Stimulated activated naive CD8-positive, alpha-beta T cell treated with anti-CD3 and anti-CD28 coated beads, Interleukin-15, Interleukin-2, amounts not matched to agents 100 ng/mL and 50 ng/mL, for 24 hours (primary cell): ENCODE results near the gene RERE.
"Not testable (repeated sequence)": the region's sequence is repeated elsewhere in the genome, so short reads cannot be mapped to it uniquely, and the experiment has no call there.

Experiments
- H3K27ac Mint-ChIP-seq: one replicate; pipeline ENCODE4 v1.8.0; 2021; ENCODE audit warnings: mild to moderate bottlenecking, mixed read lengths
- H3K27me3 Mint-ChIP-seq: one replicate; pipeline ENCODE4 v1.8.0; 2021; ENCODE audit warnings: mixed read lengths
- H3K36me3 Mint-ChIP-seq: one replicate; pipeline ENCODE4 v1.8.0; 2021; ENCODE audit warnings: low read depth, mixed read lengths
- H3K4me1 Mint-ChIP-seq: one replicate; pipeline ENCODE4 v1.8.0; 2021; ENCODE audit warnings: low read depth, mixed read lengths
- H3K4me3 Mint-ChIP-seq: one replicate; pipeline ENCODE4 v1.8.0; 2021; ENCODE audit warnings: mild to moderate bottlenecking, mixed read lengths
- H3K9me3 Mint-ChIP-seq: one replicate; pipeline ENCODE4 v1.8.0; 2021; ENCODE audit warnings: mixed read lengths

The RERE gene

GRCh38 chr1:8794605-8795004 is 22.8 kb downstream of the RERE start:
- no peak overlapping the region for H3K4me3 Mint-ChIP-seq
- H3K27me3 Mint-ChIP-seq: no peaks in the 10 kb centered on the region
- peaks cover 2% of the 10 kb centered on the region for H3K4me1 Mint-ChIP-seq
- peaks cover 15% of the 10 kb centered on the region for H3K36me3 Mint-ChIP-seq
- no peaks in the 10 kb centered on the region for H3K9me3 Mint-ChIP-seq
- no peak overlapping the region for H3K27ac Mint-ChIP-seq

- Mint-ChIP-seq H3K4me1 (peaks cover 2% of the 10 kb centered on the region), H3K36me3 (peaks cover 14% of the 10 kb centered on the region), H3K27me3 (no peaks in the 10 kb centered on the region), H3K27ac (no peak overlapping the region), H3K9me3 (no peaks in the 10 kb centered on the region), H3K4me3 (no peak overlapping the region)
Measured at GRCh38 chr1:8791819-8792218, 25.6 kb downstream of the RERE start.

GRCh38 chr1:8790987-8791386 is 26.5 kb downstream of the RERE start:
- Mint-ChIP-seq H3K9me3 (no peaks in the 10 kb centered on the region), H3K27ac (no peak overlapping the region), H3K4me3 (no peak overlapping the region), H3K27me3 (no peaks in the 10 kb centered on the region), H3K4me1 (peaks cover 2% of the 10 kb centered on the region), H3K36me3 (peaks cover 8% of the 10 kb centered on the region)

GRCh38 chr1:8790478-8790877 is 27.0 kb downstream of the RERE start:
- Mint-ChIP-seq H3K4me3 (no peak overlapping the region), H3K4me1 (peaks cover 2% of the 10 kb centered on the region), H3K9me3 (no peaks in the 10 kb centered on the region), H3K36me3 (peaks cover 11% of the 10 kb centered on the region), H3K27ac (no peak overlapping the region), H3K27me3 (no peaks in the 10 kb centered on the region)

- Mint-ChIP-seq H3K9me3 (no peaks in the 10 kb centered on the region), H3K4me1 (peaks cover 2% of the 10 kb centered on the region), H3K27me3 (no peaks in the 10 kb centered on the region), H3K4me3 (no peak overlapping the region), H3K27ac (no peak overlapping the region), H3K36me3 (peaks cover 11% of the 10 kb centered on the region)
Measured at GRCh38 chr1:8789314-8790214, 27.9 kb downstream of the RERE start.

GRCh38 chr1:8787218-8787617 is 30.2 kb downstream of the RERE start:
- H3K27me3 Mint-ChIP-seq: no peaks in the 10 kb centered on the region
- no peaks in the 10 kb centered on the region for H3K4me1 Mint-ChIP-seq
- no peak overlapping the region for H3K27ac Mint-ChIP-seq
- no peaks in the 10 kb centered on the region for H3K9me3 Mint-ChIP-seq
- H3K4me3 Mint-ChIP-seq: no peak overlapping the region
- peaks cover 8% of the 10 kb centered on the region for H3K36me3 Mint-ChIP-seq

- H3K4me1 Mint-ChIP-seq, H3K36me3 Mint-ChIP-seq, H3K27me3 Mint-ChIP-seq, H3K27ac Mint-ChIP-seq, H3K4me3 Mint-ChIP-seq, H3K9me3 Mint-ChIP-seq: not testable (repeated sequence)
Measured at GRCh38 chr1:8786204-8786603, 31.2 kb downstream of the RERE start.

- Mint-ChIP-seq H3K36me3 (peaks cover 4% of the 10 kb centered on the region), H3K4me1 (peaks cover 8% of the 10 kb centered on the region), H3K9me3 (no peaks in the 10 kb centered on the region), H3K27me3 (no peaks in the 10 kb centered on the region), H3K4me3 (no peak overlapping the region), H3K27ac (no peak overlapping the region)
Measured at GRCh38 chr1:8782955-8783354, 34.5 kb downstream of the RERE start.

- H3K9me3 Mint-ChIP-seq: no peaks in the 10 kb centered on the region
- H3K27me3 Mint-ChIP-seq: no peaks in the 10 kb centered on the region
- H3K4me1 Mint-ChIP-seq: peaks cover 8% of the 10 kb centered on the region
- no peak overlapping the region for H3K27ac Mint-ChIP-seq
- H3K4me3 Mint-ChIP-seq: no peak overlapping the region
- H3K36me3 Mint-ChIP-seq: peaks cover 4% of the 10 kb centered on the region
Measured at GRCh38 chr1:8782001-8782620, 35.3 kb downstream of the RERE start.

GRCh38 chr1:8780405-8780804 is 37.0 kb downstream of the RERE start:
- Mint-ChIP-seq H3K36me3 (peaks cover 5% of the 10 kb centered on the region), H3K4me1 (peaks cover 8% of the 10 kb centered on the region), H3K9me3 (no peaks in the 10 kb centered on the region), H3K27ac (no peak overlapping the region), H3K27me3 (no peaks in the 10 kb centered on the region), H3K4me3 (no peak overlapping the region)

- no peaks in the 10 kb centered on the region for H3K9me3 Mint-ChIP-seq
- peaks cover 8% of the 10 kb centered on the region for H3K4me1 Mint-ChIP-seq
- peaks cover 10% of the 10 kb centered on the region for H3K36me3 Mint-ChIP-seq
- H3K27ac Mint-ChIP-seq: no peak overlapping the region
- H3K27me3 Mint-ChIP-seq: no peaks in the 10 kb centered on the region
- H3K4me3 Mint-ChIP-seq: no peak overlapping the region
Measured at GRCh38 chr1:8777867-8778266, 39.6 kb downstream of the RERE start.

GRCh38 chr1:8776104-8776503 is 41.3 kb downstream of the RERE start:
- no peaks in the 10 kb centered on the region for H3K9me3 Mint-ChIP-seq
- H3K4me3 Mint-ChIP-seq: no peak overlapping the region
- H3K27ac Mint-ChIP-seq: no peak overlapping the region
- peaks cover 10% of the 10 kb centered on the region for H3K36me3 Mint-ChIP-seq
- H3K27me3 Mint-ChIP-seq: no peaks in the 10 kb centered on the region
- peaks cover 8% of the 10 kb centered on the region for H3K4me1 Mint-ChIP-seq

- Mint-ChIP-seq H3K4me3 (no peak overlapping the region), H3K27me3 (no peaks in the 10 kb centered on the region), H3K9me3 (no peaks in the 10 kb centered on the region), H3K36me3 (peaks cover 11% of the 10 kb centered on the region), H3K4me1 (peaks cover 21% of the 10 kb centered on the region), H3K27ac (no peak overlapping the region)
Measured at GRCh38 chr1:8767006-8767405, 50.4 kb downstream of the RERE start.

- Mint-ChIP-seq H3K4me1 (peaks cover 24% of the 10 kb centered on the region), H3K27ac (no peak overlapping the region), H3K27me3 (no peaks in the 10 kb centered on the region), H3K9me3 (no peaks in the 10 kb centered on the region), H3K36me3 (peaks cover 14% of the 10 kb centered on the region), H3K4me3 (no peak overlapping the region)
Measured at GRCh38 chr1:8765198-8765597, 52.2 kb downstream of the RERE start.

GRCh38 chr1:8764293-8764937 is 53.0 kb downstream of the RERE start:
- Mint-ChIP-seq H3K4me1 (peaks cover 24% of the 10 kb centered on the region), H3K27ac (no peak overlapping the region), H3K4me3 (no peak overlapping the region), H3K36me3 (peaks cover 14% of the 10 kb centered on the region), H3K9me3 (no peaks in the 10 kb centered on the region), H3K27me3 (no peaks in the 10 kb centered on the region)
